SJSA1 (cell line): ENCODE measurements around the gene PGAP2. TPM values are rescaled to one million over a fixed set of nuclear protein-coding genes. Genes with fewer than 3 reads are reported as not detected.
"Not testable (repeated sequence)": the region's sequence is repeated elsewhere in the genome, so short reads cannot be mapped to it uniquely, and the experiment has no call there.

Source experiments
- DNase-seq, 2 experiments: peaks; one replicate each; pipeline ENCODE4 v3.0.0-alpha.2; 2015 to 2020; ENCODE audit warnings: low spot score in 2 of 2, low read depth in 1 of 2
- H3K27ac ChIP-seq: fragments of 250-450 bp; sonication (Bioruptor Pico); 2 replicates; pipeline ENCODE4 v1.5.1; 2020; ENCODE audit warnings: mild to moderate bottlenecking, moderate library complexity
- H3K27me3 ChIP-seq: fragments of 250-450 bp; sonication (Bioruptor Pico); replicated peaks from 2 replicates; pipeline ENCODE4 v1.5.1; 2020; ENCODE audit warnings: mild to moderate bottlenecking, moderate library complexity
- H3K36me3 ChIP-seq: fragments of 250-450 bp; sonication (Bioruptor Pico); 2 replicates; pipeline ENCODE4 v1.5.1; 2020; ENCODE audit warnings: mild to moderate bottlenecking
- H3K4me1 ChIP-seq: fragments of 250-450 bp; sonication (Bioruptor Pico); replicated peaks from 2 replicates; pipeline ENCODE4 v1.6.1; 2021; ENCODE audit warnings: mild to moderate bottlenecking
- H3K4me3 ChIP-seq: fragments of 250-450 bp; sonication (Bioruptor Pico); 2 replicates; pipeline ENCODE4 v1.5.1; 2020; ENCODE audit warnings: mild to moderate bottlenecking
- H3K9me3 ChIP-seq: fragments of 250-450 bp; sonication (Bioruptor Pico); replicated peaks from 2 replicates; pipeline ENCODE4 v1.5.1; 2020; ENCODE audit warnings: mild to moderate bottlenecking
- total RNA-seq: library from RNA; depleted of rRNA; stranded (reverse); fragments of >200 nt; shearing (Covaris generic); gene quantifications from 2 replicates; pipeline ENCODE4 v1.2.3, GENCODE V29; 2014

Gene PGAP2
- total RNA-seq, 1 experiment from 2014 or later: 6.7 TPM

- Histone ChIP-seq H3K9me3 (no peaks in the 10 kb centered on the region), H3K36me3 (peaks cover 57% of the 10 kb centered on the region), H3K27ac (peak overlapping the region; percentile 91; the same call in 1 of the 2 replicates), H3K4me1 (peaks cover 18% of the 10 kb centered on the region), H3K4me3 (peak overlapping the region; percentile 82), H3K27me3 (no peaks in the 10 kb centered on the region)
- DNase-seq: peak in 1 of 2 experiments; percentile 31
Measured at GRCh38 chr11:3796346-3796745, 12.0 kb upstream of the PGAP2 start.

- no peaks in the 10 kb centered on the region for H3K27me3 ChIP-seq
- H3K4me3 ChIP-seq: peak overlapping the region; percentile 82
- peaks cover 52% of the 10 kb centered on the region for H3K36me3 ChIP-seq
- no peaks in the 10 kb centered on the region for H3K9me3 ChIP-seq
- H3K27ac ChIP-seq: peak overlapping the region; percentile 91
- DNase-seq: no peak
- H3K4me1 ChIP-seq: peaks cover 18% of the 10 kb centered on the region
Measured at GRCh38 chr11:3796801-3797328, 11.5 kb upstream of the PGAP2 start.

DNA sequence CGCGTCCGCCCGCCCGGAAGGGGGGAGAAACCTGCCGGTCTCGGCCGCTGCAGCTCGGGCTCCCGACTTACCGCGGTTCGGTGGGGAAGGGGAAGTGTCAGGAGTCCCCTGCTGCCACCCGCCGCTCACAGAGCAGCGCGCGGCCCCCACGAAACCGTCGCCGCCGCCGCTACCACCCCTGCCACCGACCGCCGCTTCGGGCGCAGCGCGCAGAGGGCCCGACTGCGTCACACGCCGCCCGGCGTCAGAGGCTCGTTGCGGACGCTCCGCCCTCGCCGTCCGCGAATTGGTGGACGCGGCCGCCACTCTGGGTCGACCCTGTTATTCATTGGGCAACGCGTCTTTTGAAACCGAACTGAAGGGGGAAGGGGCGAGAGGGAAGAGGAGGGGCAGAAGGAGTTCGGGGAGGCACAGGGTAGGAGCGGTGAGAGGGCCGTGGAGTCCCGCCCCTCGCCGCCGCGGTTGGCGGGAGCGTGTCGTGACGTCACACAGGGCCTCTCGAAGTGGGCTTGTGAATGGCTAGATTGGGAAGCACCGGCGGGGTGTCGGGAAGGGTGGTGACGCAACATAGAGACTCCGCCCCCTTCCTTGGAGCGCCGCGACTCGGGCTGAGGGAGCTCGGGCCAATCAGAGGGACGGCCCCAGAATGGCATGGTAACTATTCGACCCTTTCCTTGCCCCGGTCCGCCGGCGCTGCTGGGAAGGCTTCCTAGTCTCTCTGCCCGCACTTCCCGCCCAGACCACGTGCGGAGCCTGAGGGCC lies 10.8 kb upstream of the PGAP2 start, which contains the start of gene NUP98:
NUP98 (minus strand) TSS at position 226 of the 762 bp plus-strand sequence. CDS start 15,437 bp downstream, outside the sequence.
- no peaks in the 10 kb centered on the region for H3K9me3 ChIP-seq
- peaks cover 45% of the 10 kb centered on the region for H3K36me3 ChIP-seq
- H3K4me1 ChIP-seq: peaks cover 18% of the 10 kb centered on the region
- peak within 1 kb of the TSS; percentile 82 for H3K4me3 ChIP-seq
- peak within 1 kb of the TSS; percentile 91 for H3K27ac ChIP-seq
- DNase-seq: peak; percentile 100
- H3K27me3 ChIP-seq: no peaks in the 10 kb centered on the region

DNA sequence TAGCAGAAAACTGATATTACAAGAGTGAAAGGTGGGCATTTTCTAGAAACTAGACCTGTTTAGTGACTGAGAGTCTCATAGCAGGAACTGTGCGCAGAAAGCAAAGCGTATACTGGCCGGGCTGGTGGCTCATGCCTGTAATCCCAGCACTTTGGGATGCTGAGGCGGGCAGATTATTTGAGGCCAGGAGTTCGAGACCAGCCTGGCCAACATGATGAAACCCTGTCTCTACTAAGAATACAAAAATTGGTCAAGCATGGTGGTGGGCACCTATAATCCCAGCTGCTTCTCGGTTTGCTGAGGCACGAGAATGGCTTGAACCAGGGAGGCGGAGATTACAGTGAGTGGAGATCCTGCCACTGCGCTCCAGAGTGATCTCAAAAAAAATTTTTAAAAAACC lies 9.2 kb upstream of the PGAP2 start:
- no peaks in the 10 kb centered on the region for H3K27me3 ChIP-seq
- no peak overlapping the region for H3K4me3 ChIP-seq
- DNase-seq: no peak
- H3K9me3 ChIP-seq: no peaks in the 10 kb centered on the region
- peaks cover 18% of the 10 kb centered on the region for H3K4me1 ChIP-seq
- H3K27ac ChIP-seq: no peak overlapping the region
- H3K36me3 ChIP-seq: peaks cover 29% of the 10 kb centered on the region

GRCh38 chr11:3799873-3800272 lies 8.5 kb upstream of the PGAP2 start:
- DNase-seq: no peak
- no peak overlapping the region for H3K4me3 ChIP-seq
- no peaks in the 10 kb centered on the region for H3K9me3 ChIP-seq
- H3K36me3 ChIP-seq: peaks cover 22% of the 10 kb centered on the region
- no peak overlapping the region for H3K27ac ChIP-seq
- H3K27me3 ChIP-seq: no peaks in the 10 kb centered on the region
- H3K4me1 ChIP-seq: peaks cover 18% of the 10 kb centered on the region

DNA sequence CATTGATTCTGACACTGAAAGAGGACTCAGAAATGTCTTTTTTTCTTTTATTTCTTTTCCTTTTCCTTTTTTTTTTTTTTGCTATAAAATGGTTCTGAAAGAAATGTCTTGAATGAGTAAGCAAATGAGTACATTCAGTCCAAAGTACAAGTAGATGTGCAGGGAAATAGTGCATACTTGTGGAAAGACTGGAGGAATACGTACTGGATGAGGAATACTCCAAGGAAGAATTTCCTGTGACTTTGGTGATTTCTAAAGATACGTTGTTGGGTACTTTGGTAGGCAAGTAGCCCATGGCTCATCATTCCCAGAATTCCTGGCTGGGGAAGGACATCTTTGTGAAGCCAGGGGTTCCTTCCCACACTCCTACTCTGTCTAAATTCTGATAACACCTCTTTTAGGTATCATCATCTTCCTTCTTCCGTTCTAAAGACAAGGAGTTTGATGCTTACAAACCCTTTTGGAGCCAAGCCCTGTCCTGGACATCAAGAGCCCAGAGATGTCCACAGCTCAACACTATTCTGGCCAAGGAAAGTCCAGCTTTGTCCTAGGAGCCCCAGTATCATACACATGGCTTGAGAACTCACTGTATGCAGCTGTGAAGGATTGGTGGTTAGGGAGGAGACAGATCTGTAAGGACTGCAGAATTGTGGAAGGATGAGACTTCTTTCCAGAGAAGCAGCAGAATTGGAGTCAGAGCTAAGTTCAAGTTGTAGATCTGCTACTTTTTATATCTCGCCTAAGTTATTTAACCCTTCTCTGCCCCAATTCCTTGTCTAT lies 6.2 kb upstream of the PGAP2 start:
- no peak for DNase-seq
- Histone ChIP-seq H3K27ac (no peak overlapping the region), H3K4me1 (peaks cover 6% of the 10 kb centered on the region), H3K27me3 (no peaks in the 10 kb centered on the region), H3K4me3 (no peak overlapping the region), H3K9me3 (no peaks in the 10 kb centered on the region), H3K36me3 (peaks cover 1% of the 10 kb centered on the region)

GRCh38 chr11:3803726-3804495 lies 4.4 kb upstream of the PGAP2 start:
- Histone ChIP-seq H3K27ac (no peak overlapping the region), H3K4me3 (no peak overlapping the region)

GRCh38 chr11:3808861-3809623 lies 682 bp downstream of the PGAP2 start:
- Histone ChIP-seq H3K27ac (no peak overlapping the region), H3K9me3 (no peaks in the 10 kb centered on the region), H3K27me3 (no peaks in the 10 kb centered on the region), H3K36me3 (no peaks in the 10 kb centered on the region), H3K4me3 (peak overlapping the region; percentile 45), H3K4me1 (peaks cover 12% of the 10 kb centered on the region)
- DNase-seq: peak in 1 of 2 experiments; percentile 31

More at GRCh38 chr11:3803726-3804495, 4.4 kb upstream of the PGAP2 start:
- Histone ChIP-seq H3K36me3 (no peaks in the 10 kb centered on the region), H3K27me3 (no peaks in the 10 kb centered on the region), H3K4me1 (peaks cover 9% of the 10 kb centered on the region), H3K9me3 (no peaks in the 10 kb centered on the region)
- DNase-seq: peak in 1 of 2 experiments; percentile 27

- Histone ChIP-seq H3K27me3 (no peaks in the 10 kb centered on the region), H3K4me3 (no peak overlapping the region), H3K4me1 (peaks cover 12% of the 10 kb centered on the region), H3K9me3 (no peaks in the 10 kb centered on the region), H3K27ac (no peak overlapping the region), H3K36me3 (no peaks in the 10 kb centered on the region)
- no peak for DNase-seq
Measured at GRCh38 chr11:3809624-3809928, 1.2 kb downstream of the PGAP2 start.

- no peak for DNase-seq
- Histone ChIP-seq H3K9me3 (no peaks in the 10 kb centered on the region), H3K27ac (no peak overlapping the region), H3K36me3 (no peaks in the 10 kb centered on the region), H3K4me3 (no peak overlapping the region), H3K27me3 (no peaks in the 10 kb centered on the region), H3K4me1 (peaks cover 12% of the 10 kb centered on the region)
Measured at GRCh38 chr11:3810446-3810845, 2.1 kb downstream of the PGAP2 start.

GRCh38 chr11:3810951-3811350 lies 2.6 kb downstream of the PGAP2 start:
- Histone ChIP-seq H3K36me3 (no peaks in the 10 kb centered on the region), H3K9me3 (no peaks in the 10 kb centered on the region), H3K4me1 (peaks cover 12% of the 10 kb centered on the region), H3K27ac (no peak overlapping the region), H3K27me3 (no peaks in the 10 kb centered on the region), H3K4me3 (no peak overlapping the region)
- DNase-seq: no peak

DNA sequence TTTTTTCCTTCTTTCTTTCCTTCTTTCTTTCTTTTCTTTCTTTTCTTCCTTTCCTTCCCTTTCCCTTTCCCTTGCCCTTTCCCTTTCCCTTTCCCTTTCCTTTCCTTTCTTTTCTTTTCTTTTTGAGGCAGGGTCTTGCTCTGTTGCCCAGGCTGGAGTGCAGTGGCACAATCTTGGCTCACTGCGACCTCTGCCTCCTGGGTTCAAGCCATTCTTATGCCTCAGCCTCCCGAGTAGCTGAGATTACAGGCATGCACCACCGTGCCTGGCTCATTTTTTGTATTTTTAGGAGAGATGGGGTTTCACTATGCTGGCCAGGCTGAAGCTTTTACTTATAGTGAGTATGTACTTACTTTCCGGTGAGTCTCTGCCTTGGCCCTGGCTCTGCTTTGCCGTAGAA lies 6.5 kb downstream of the PGAP2 start:
- H3K4me3 ChIP-seq, H3K27ac ChIP-seq, H3K36me3 ChIP-seq, H3K4me1 ChIP-seq, H3K9me3 ChIP-seq, DNase-seq, H3K27me3 ChIP-seq: not testable (repeated sequence)

GRCh38 chr11:3815845-3816244 lies 7.5 kb downstream of the PGAP2 start:
- DNase-seq: no peak
- Histone ChIP-seq H3K4me3 (no peak overlapping the region), H3K36me3 (no peaks in the 10 kb centered on the region), H3K27ac (no peak overlapping the region), H3K4me1 (no peaks in the 10 kb centered on the region), H3K9me3 (peaks cover 2% of the 10 kb centered on the region; the same call in 1 of the 2 replicates), H3K27me3 (no peaks in the 10 kb centered on the region)
